Rectal smooth muscle tissue (tissue), 1 donor: ENCODE data around the gene BZW1.
A peak's percentile ranks its signal among the peaks of the same experiment; 100 is the strongest.

Source experiments
- H3K27ac ChIP-seq: one replicate; pipeline ENCODE4 v1.7.0; 2013; ENCODE audit warnings: low read depth, low read length, inconsistent platforms
- H3K27me3 ChIP-seq: one replicate; pipeline ENCODE4 v1.7.0; 2013; ENCODE audit warnings: low read length; ENCODE audit not compliant: control insufficient read depth, insufficient read depth
- H3K36me3 ChIP-seq: one replicate; pipeline ENCODE4 v1.7.0; 2013; ENCODE audit warnings: low read length; ENCODE audit not compliant: control insufficient read depth, insufficient read depth
- H3K4me1 ChIP-seq: one replicate; pipeline ENCODE4 v1.7.0; 2013; ENCODE audit warnings: low read length; ENCODE audit not compliant: control insufficient read depth, insufficient read depth
- H3K4me3 ChIP-seq: one replicate; pipeline ENCODE4 v1.7.0; 2013; ENCODE audit warnings: low read length
- H3K9ac ChIP-seq: one replicate; pipeline ENCODE4 v1.7.0; 2013; ENCODE audit warnings: low read length

BZW1 gene

DNA sequence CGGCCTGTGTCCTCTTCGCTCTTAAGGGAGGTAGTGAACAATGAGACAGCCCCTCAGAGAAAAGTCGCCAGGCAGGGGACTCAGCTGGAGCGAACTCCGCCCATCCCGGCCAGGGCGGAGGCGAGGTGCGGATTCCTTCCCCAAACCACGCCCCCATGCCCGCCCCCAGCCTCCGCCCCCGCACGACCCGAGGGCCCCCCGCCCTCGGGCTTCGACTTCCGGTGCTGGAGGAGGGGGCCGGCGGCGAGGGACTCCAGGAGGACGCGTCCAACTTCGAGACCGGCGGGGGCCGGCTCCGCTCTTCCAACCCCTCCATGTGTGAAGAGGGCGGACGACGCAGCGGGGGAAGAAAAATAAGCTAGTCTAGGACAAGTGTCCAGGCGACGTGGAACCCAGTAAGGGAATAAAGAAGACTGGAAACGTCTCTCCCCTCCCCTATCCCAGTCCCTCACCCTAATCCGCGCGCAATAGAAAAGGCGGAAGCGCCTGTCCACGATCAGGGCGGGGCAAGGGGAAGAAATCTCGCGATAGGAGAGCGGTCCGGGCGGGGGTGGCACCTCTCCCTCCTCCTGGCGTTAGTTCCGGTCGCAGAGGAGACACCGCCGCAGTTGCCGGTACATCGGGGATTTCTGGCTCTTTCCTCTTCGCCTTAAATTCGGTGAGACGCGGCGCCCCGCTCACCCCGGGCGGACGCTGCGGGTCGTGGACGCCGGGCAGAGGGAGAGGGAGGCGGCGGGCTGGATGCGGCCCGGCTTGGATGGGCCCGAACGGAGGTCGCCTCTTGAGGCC, at the start of gene BZW1:
Gene BZW1 (plus strand): TSS at position 578 of the 789 bp plus-strand sequence. CDS start 1,308 bp downstream, outside the sequence.
- Histone ChIP-seq H3K36me3 (peaks cover 11% of the 10 kb centered on the region), H3K27ac (peak within 1 kb of the TSS; percentile 94), H3K9ac (peak within 1 kb of the TSS; percentile 54), H3K4me3 (peak within 1 kb of the TSS; percentile 79), H3K27me3 (no peaks in the 10 kb centered on the region), H3K4me1 (peaks cover 17% of the 10 kb centered on the region)

DNA sequence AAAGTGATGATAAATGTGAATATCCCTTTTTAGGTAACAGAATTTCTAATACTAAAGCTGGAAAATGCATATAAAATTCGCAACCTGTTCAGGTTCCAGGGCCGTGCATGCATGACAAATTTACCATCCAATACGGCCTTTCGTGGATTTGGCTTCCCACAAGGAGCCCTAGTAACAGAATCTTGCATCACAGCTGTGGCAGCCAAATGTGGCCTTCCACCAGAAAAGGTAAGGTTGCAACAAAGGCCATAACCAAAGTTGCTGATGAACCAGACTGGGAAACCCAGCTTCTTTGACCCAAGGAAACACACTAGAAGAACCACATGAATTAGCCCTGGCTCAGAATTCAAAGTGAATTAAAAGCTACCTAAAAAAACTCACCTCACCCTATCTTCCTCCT, 49.6 kb upstream of the BZW1 start:
- H3K27me3 ChIP-seq = no peaks in the 10 kb centered on the region

GRCh38 chr2:200763422-200763821, 48.3 kb upstream of the BZW1 start:
- H3K36me3 ChIP-seq = no peaks in the 10 kb centered on the region
- no peak overlapping the region for H3K9ac ChIP-seq
- H3K4me3 ChIP-seq = no peak overlapping the region
- no peaks in the 10 kb centered on the region for H3K27me3 ChIP-seq
- H3K27ac ChIP-seq = no peak overlapping the region
- no peaks in the 10 kb centered on the region for H3K4me1 ChIP-seq

More for the DNA sequence above, 49.6 kb upstream of the BZW1 start:
- no peak overlapping the region for H3K4me3 ChIP-seq
- no peaks in the 10 kb centered on the region for H3K4me1 ChIP-seq
- no peak overlapping the region for H3K9ac ChIP-seq
- no peak overlapping the region for H3K27ac ChIP-seq
- no peaks in the 10 kb centered on the region for H3K36me3 ChIP-seq

DNA sequence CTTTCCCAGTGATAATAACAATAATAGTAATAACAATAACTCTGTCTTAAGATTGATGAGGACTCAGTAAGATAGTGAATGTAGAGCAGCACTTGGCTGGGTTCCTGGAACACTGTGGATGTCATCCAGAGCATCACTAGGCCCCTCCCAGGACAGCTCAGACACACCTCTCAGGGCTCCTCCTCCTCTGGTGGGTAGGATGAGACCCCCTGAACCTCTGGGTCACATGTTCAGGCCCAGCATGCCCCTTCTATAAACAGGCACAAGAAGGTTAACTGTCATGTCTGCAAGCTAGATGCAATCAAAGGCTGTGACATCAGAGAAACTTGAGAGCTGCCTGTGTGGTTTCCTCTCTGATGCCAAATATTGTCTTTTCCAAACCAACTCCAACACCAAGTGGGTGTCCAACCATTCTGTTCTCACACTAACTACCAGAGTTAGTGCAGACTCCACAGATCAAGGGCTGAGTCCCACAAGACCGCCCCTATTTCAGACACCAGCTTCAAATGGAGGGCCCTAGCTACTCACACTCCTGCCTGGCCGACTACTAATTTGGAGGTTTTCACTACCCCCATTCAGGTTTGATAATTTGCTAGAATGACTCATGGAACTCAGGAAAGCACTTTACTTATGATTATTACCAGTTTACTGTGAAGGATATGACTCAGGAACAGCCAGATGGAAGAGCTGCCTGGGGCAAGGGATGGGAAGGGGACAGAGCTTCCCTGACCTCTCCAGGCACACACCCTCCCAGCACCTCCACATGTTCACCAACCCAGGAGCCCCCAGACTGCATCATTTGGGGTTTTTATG, 46.4 kb upstream of the BZW1 start:
- no peak overlapping the region for H3K27ac ChIP-seq
- no peak overlapping the region for H3K9ac ChIP-seq
- H3K36me3 ChIP-seq = no peaks in the 10 kb centered on the region
- no peak overlapping the region for H3K4me3 ChIP-seq
- H3K27me3 ChIP-seq = no peaks in the 10 kb centered on the region
- no peaks in the 10 kb centered on the region for H3K4me1 ChIP-seq

GRCh38 chr2:200765995-200766660, 45.6 kb upstream of the BZW1 start:
- Histone ChIP-seq H3K9ac (no peak overlapping the region), H3K4me3 (no peak overlapping the region), H3K27ac (no peak overlapping the region), H3K27me3 (no peaks in the 10 kb centered on the region), H3K36me3 (no peaks in the 10 kb centered on the region), H3K4me1 (no peaks in the 10 kb centered on the region)

- no peak overlapping the region for H3K27ac ChIP-seq
- H3K36me3 ChIP-seq = no peaks in the 10 kb centered on the region
- no peaks in the 10 kb centered on the region for H3K27me3 ChIP-seq
- no peaks in the 10 kb centered on the region for H3K4me1 ChIP-seq
- H3K9ac ChIP-seq = no peak overlapping the region
- H3K4me3 ChIP-seq = no peak overlapping the region
These were observed 44.4 kb upstream of the BZW1 start for GRCh38 chr2:200767111-200767885.

DNA sequence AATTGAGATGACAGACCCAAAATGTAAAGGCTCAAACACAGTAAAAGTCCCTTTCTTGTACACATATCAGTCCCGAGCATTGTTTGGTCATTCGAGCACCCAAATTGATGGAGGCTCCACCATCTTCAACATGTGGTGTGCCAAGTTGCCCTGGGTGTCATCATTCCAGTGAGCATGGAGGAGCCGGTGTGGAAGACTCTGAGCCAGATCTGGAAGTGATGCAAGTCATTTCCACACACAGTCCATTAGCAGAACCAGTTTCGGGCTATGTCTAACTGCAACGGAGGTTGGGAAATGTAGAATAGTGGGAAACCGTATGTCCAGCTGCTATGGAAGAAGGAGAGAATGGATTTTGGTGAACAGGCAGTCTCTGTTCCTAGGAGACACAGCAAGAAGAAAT, 40.9 kb upstream of the BZW1 start:
- Histone ChIP-seq H3K27me3 (no peaks in the 10 kb centered on the region), H3K27ac (no peak overlapping the region), H3K4me3 (no peak overlapping the region), H3K4me1 (no peaks in the 10 kb centered on the region), H3K9ac (no peak overlapping the region), H3K36me3 (no peaks in the 10 kb centered on the region)

GRCh38 chr2:200772620-200773019, 39.1 kb upstream of the BZW1 start:
- H3K9ac ChIP-seq = no peak overlapping the region
- no peaks in the 10 kb centered on the region for H3K27me3 ChIP-seq
- H3K36me3 ChIP-seq = no peaks in the 10 kb centered on the region
- no peaks in the 10 kb centered on the region for H3K4me1 ChIP-seq
- H3K27ac ChIP-seq = no peak overlapping the region
- no peak overlapping the region for H3K4me3 ChIP-seq

- no peak overlapping the region for H3K9ac ChIP-seq
- H3K4me1 ChIP-seq = no peaks in the 10 kb centered on the region
- H3K27me3 ChIP-seq = no peaks in the 10 kb centered on the region
- H3K4me3 ChIP-seq = no peak overlapping the region
- H3K36me3 ChIP-seq = no peaks in the 10 kb centered on the region
- no peak overlapping the region for H3K27ac ChIP-seq
These were observed 38.6 kb upstream of the BZW1 start for GRCh38 chr2:200773083-200773482.

DNA sequence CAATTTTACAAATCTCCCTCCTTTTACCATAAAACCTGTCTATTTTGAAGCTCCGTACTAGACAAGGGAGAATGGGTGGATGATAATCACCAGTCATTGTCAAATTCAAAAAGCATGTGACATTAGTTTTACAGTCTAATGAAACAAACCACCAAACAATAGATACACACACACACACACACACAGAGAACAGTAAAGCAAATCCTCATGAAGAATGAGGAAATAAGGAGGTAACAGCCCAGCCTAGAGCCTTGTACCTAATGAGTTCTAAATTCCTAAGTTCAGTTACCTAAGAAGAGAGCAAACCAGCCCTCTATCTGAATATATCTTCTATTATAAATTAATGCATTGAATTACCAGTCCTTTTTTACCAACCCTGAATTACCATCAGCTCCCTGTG, 36.8 kb upstream of the BZW1 start:
- no peak overlapping the region for H3K4me3 ChIP-seq
- H3K9ac ChIP-seq = no peak overlapping the region
- H3K36me3 ChIP-seq = no peaks in the 10 kb centered on the region
- H3K4me1 ChIP-seq = no peaks in the 10 kb centered on the region
- H3K27me3 ChIP-seq = no peaks in the 10 kb centered on the region
- no peak overlapping the region for H3K27ac ChIP-seq

- H3K27me3 ChIP-seq = no peaks in the 10 kb centered on the region
These were observed 34.4 kb upstream of the BZW1 start for GRCh38 chr2:200777275-200777674.

GRCh38 chr2:200778038-200778437, 33.7 kb upstream of the BZW1 start:
- no peaks in the 10 kb centered on the region for H3K36me3 ChIP-seq
- H3K27ac ChIP-seq = no peak overlapping the region
- no peak overlapping the region for H3K4me3 ChIP-seq

More at GRCh38 chr2:200777275-200777674, 34.4 kb upstream of the BZW1 start:
- H3K4me3 ChIP-seq = no peak overlapping the region
- no peaks in the 10 kb centered on the region for H3K36me3 ChIP-seq
- H3K4me1 ChIP-seq = no peaks in the 10 kb centered on the region
- H3K9ac ChIP-seq = no peak overlapping the region
- no peak overlapping the region for H3K27ac ChIP-seq

More at GRCh38 chr2:200778038-200778437, 33.7 kb upstream of the BZW1 start:
- Histone ChIP-seq H3K9ac (no peak overlapping the region), H3K27me3 (no peaks in the 10 kb centered on the region), H3K4me1 (no peaks in the 10 kb centered on the region)
